Measurements from ENCODE around the gene CDH16. TPM values are rescaled to one million over a fixed set of nuclear protein-coding genes. Genes with fewer than 3 reads are reported as not detected.
"Not testable (repeated sequence)": the region's sequence is repeated elsewhere in the genome, so short reads cannot be mapped to it uniquely, and the experiment has no call there.

Gene CDH16
- total RNA-seq, 1 donor from 2014 or later, result not detected

DNA sequence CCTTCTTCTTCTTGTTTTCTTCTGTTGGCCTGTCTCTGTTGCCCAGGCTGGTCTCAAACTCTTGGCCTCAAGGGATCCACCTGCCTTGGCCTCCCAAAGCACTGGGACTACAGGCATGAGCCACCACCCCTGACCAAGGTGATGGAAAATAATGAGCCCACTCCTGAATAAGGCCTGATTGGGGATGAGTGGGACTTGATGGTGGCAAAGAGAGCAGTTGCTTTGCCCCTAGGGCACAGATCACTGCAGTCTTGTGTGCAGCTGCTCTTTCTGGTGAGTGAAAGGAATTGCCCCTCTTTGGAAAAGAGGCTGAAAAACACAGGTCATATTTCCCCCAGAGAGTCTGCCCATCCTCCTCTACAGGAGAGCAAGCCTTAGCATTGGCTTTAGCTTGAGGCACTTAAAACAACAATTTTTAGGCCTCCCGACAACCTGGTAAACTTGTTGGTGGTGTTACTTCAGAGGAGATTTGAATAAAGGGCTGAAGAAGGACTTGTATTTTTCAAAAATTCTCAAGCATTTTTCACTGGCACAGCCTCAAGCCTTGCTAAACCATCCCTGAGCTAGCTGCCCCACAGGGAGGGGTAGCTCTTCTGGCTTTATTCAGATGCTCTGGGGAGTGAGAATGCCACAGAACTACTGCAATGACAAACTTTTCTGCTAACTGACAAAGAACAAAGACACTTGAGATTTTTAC is 44.5 kb downstream of the CDH16 start:
- H3K4me3 Mint-ChIP-seq, result peak overlapping the region; percentile 13
- no peaks in the 10 kb centered on the region for H3K9me3 Mint-ChIP-seq
- no peaks in the 10 kb centered on the region for H3K36me3 Mint-ChIP-seq
- peaks cover 14% of the 10 kb centered on the region for H3K4me1 Mint-ChIP-seq
- TF ChIP-seq, protein P1, sequence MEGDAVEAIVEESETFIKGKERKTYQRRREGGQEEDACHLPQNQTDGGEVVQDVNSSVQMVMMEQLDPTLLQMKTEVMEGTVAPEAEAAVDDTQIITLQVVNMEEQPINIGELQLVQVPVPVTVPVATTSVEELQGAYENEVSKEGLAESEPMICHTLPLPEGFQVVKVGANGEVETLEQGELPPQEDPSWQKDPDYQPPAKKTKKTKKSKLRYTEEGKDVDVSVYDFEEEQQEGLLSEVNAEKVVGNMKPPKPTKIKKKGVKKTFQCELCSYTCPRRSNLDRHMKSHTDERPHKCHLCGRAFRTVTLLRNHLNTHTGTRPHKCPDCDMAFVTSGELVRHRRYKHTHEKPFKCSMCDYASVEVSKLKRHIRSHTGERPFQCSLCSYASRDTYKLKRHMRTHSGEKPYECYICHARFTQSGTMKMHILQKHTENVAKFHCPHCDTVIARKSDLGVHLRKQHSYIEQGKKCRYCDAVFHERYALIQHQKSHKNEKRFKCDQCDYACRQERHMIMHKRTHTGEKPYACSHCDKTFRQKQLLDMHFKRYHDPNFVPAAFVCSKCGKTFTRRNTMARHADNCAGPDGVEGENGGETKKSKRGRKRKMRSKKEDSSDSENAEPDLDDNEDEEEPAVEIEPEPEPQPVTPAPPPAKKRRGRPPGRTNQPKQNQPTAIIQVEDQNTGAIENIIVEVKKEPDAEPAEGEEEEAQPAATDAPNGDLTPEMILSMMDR (IDR thresholded peaks at IDR 0.05; ENCODE audit: unreplicated experiment), result no peak
- H3K27ac Mint-ChIP-seq, result peak overlapping the region; percentile 64
- no peak for DNase-seq (ENCODE audit: low spot score in 2 of 2, unreplicated experiment in 2 of 2)
- H3K27me3 Mint-ChIP-seq (ENCODE audit: low read depth), result no peaks in the 10 kb centered on the region

DNA sequence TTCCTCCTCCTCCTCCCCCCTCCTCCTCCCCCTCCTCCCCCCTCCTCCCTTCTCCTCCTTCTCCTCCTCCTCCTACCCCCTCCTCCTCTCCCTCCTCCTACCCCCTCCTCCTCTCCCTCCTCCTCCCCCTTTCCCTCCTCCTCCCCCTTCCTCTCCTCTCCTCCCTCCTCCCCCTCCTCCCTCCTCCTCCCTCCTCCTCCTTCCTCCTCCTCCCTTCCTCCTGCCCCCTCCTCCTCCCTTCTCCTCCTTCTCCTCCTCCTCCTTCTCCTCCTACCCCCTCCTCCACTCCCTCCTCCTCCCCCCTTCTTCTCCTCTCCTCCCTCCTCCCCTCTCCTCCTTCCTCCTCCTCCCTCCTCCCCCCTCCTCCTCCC is 45.0 kb downstream of the CDH16 start:
- TF ChIP-seq, protein P1 (IDR thresholded peaks at IDR 0.05; ENCODE audit: unreplicated experiment), result no peak
- Mint-ChIP-seq H3K4me1 (peaks cover 14% of the 10 kb centered on the region), H3K27ac (no peak overlapping the region)

DNA sequence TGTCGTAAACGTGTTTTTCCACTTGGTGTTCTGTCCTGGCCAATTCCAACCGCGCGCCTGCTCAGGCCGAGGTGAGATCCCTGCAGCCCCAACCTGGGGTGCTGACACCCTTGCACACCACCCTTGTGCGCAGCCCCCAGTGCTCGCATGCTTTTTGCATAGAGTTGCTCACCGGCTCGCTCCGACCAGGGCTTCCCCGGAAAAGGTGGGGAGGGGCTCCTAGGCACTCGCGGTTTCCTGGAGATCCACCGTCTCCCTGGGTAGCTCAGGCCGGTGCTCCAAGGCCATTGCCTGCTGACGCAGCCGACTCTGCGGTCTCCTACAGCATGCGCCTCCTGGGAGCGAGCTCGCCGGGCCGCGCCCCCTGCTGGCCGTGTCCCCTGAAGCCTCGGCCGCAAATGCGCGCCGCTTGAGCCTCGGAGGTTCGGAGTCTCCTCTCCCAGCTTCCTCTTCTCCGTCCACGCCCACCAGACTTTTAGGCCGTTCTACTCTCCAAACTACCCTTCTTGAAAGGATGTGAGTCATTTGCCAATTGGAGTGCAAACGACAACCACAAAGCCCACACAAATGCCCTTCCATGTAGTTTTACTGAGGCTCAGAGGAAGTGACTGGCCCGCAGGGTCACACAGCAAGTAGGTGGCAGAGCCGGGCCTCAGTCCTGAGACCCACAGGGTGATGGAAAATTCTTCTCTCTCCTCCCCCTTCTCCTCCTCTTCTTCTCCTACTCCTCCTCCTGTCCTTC is 45.6 kb downstream of the CDH16 start:
- Mint-ChIP-seq H3K27ac (peak overlapping the region; percentile 70), H3K4me1 (peaks cover 14% of the 10 kb centered on the region), H3K4me3 (peak overlapping the region; percentile 74), H3K27me3 (ENCODE audit: low read depth) (no peaks in the 10 kb centered on the region), H3K36me3 (no peaks in the 10 kb centered on the region), H3K9me3 (no peaks in the 10 kb centered on the region)
- peak; percentile 81 to 91 for DNase-seq (ENCODE audit: low spot score in 2 of 2, unreplicated experiment in 2 of 2)
- TF ChIP-seq, protein P1 (IDR thresholded peaks at IDR 0.05; ENCODE audit: unreplicated experiment), result peak; percentile 90

More for the DNA sequence above, 45.0 kb downstream of the CDH16 start:
- Mint-ChIP-seq H3K27me3 (ENCODE audit: low read depth) (no peaks in the 10 kb centered on the region), H3K9me3 (no peaks in the 10 kb centered on the region), H3K4me3 (no peak overlapping the region), H3K36me3 (no peaks in the 10 kb centered on the region)
- no peak for DNase-seq (ENCODE audit: low spot score in 2 of 2, unreplicated experiment in 2 of 2)

DNA sequence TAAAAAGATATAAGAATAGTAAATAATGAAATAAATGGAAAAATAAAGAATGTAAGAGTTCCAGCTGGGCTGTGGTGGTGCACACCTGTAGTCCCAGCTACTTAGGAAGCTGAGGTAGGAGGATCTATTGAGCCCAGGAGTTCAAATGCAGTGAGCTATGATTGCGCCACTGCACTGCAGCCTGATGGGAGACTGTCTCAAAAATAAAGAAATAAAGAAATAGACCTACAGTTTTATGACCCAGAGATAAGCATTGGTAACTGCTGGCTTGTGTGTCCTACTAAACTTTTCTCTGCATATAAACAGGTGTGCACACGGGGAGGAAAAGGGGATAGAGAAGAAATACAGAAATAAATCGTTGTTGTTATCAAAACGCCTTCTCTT is 46.1 kb downstream of the CDH16 start:
- Mint-ChIP-seq H3K4me1 (peaks cover 14% of the 10 kb centered on the region), H3K9me3 (no peaks in the 10 kb centered on the region), H3K4me3 (peak overlapping the region; percentile 74), H3K36me3 (no peaks in the 10 kb centered on the region), H3K27me3 (ENCODE audit: low read depth) (no peaks in the 10 kb centered on the region), H3K27ac (no peak overlapping the region)
- TF ChIP-seq, protein P1 (IDR thresholded peaks at IDR 0.05; ENCODE audit: unreplicated experiment), result no peak
- no peak for DNase-seq (ENCODE audit: low spot score in 2 of 2, unreplicated experiment in 2 of 2)

DNA sequence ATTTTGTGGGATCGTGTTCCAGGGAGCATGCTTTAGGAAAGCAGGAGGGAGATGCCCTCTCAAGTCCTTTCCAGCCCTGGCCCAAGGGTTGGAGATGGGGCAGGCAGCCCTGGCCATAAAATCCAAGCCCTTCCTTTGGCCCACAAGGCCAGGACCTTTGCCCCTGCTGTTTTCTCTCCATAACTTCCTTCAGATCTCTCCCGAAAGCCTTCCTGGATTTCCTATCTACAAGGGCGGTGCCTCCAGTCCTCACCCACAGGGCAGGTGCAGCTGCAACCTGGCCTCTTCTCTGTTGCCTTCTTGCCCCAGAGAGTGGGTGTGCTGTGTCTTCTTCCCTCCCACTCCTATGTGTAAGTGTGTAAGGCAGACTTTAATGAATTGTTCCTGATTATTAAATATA is 46.8 kb downstream of the CDH16 start:
- Mint-ChIP-seq H3K9me3 (no peaks in the 10 kb centered on the region), H3K4me3 (no peak overlapping the region), H3K36me3 (no peaks in the 10 kb centered on the region), H3K4me1 (peaks cover 14% of the 10 kb centered on the region), H3K27me3 (ENCODE audit: low read depth) (no peaks in the 10 kb centered on the region), H3K27ac (no peak overlapping the region)
- TF ChIP-seq, protein P1 (IDR thresholded peaks at IDR 0.05; ENCODE audit: unreplicated experiment), result no peak
- no peak for DNase-seq (ENCODE audit: low spot score in 2 of 2, unreplicated experiment in 2 of 2)

DNA sequence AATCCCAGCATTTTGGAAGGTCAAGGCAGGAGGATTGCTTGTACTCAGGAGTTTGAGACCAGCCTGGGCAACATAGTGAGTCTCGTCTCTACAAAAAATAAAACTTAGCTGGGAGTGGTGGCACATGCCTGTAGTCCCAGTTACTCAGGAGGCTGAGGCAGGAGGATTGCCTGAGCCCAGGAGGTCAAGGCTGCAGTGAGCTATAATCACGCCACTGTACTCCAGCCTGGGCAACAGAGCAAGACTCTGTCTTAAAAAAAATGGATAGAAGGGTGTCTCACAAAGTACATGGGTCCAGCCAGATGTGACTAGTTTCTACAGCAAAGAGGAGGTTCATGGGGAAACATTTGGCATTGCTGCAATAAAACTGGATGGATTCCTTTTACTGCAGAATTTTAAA is 47.3 kb downstream of the CDH16 start:
- not testable (repeated sequence) for H3K4me3 Mint-ChIP-seq; H3K27me3 Mint-ChIP-seq (ENCODE audit: low read depth)

More for the DNA sequence above, 47.3 kb downstream of the CDH16 start:
- DNase-seq (ENCODE audit: low spot score in 2 of 2, unreplicated experiment in 2 of 2); H3K27ac Mint-ChIP-seq; H3K36me3 Mint-ChIP-seq; H3K9me3 Mint-ChIP-seq: not testable (repeated sequence)
- H3K4me1 Mint-ChIP-seq, result peaks cover 14% of the 10 kb centered on the region
